SK-N-SH (cell line): Measurements from ENCODE around the gene KIAA2012.

ENCODE experiments used
- EP300 ChIP-seq, 2 experiments: IDR thresholded peaks; 2 replicates each; pipeline versions ENCODE4 v1.4.0 to v1.6.1; 2012; ENCODE audit warnings: borderline replicate concordance in 1 of 2, low read depth in 1 of 2, low read length in 1 of 2
- TCF12 ChIP-seq: IDR thresholded peaks from 2 replicates; pipeline ENCODE4 v1.4.0; 2012

GRCh38 chr2:202054679-202055078 lies 18.4 kb upstream of the KIAA2012 start:
- TF ChIP-seq EP300 (IDR thresholded peaks at IDR 0.05; ENCODE audit: borderline replicate concordance in 1 of 2, low read depth in 1 of 2, low read length in 1 of 2), result no peak
- TF ChIP-seq TCF12, result no peak
